Activated naive CD8-positive, alpha-beta T cell treated with anti-CD3 and anti-CD28 coated beads, Interleukin-2, amount 50 U/mL, for 16 hours (primary cell): Measurements from ENCODE around the gene PLTP.
"Not testable (repeated sequence)": the region's sequence is repeated elsewhere in the genome, so short reads cannot be mapped to it uniquely, and the experiment has no call there.

Source experiments
- DNase-seq: peaks from one replicate; pipeline ENCODE4 v3.0.0-alpha.2; 2020; ENCODE audit warnings: low read depth, low spot score

Gene PLTP

GRCh38 chr20:45874104-45874481 is 37.9 kb downstream of the PLTP start:
- not testable (repeated sequence) for DNase-seq

- no peak for DNase-seq
These were observed 38.4 kb downstream of the PLTP start for GRCh38 chr20:45873409-45874103.

DNA sequence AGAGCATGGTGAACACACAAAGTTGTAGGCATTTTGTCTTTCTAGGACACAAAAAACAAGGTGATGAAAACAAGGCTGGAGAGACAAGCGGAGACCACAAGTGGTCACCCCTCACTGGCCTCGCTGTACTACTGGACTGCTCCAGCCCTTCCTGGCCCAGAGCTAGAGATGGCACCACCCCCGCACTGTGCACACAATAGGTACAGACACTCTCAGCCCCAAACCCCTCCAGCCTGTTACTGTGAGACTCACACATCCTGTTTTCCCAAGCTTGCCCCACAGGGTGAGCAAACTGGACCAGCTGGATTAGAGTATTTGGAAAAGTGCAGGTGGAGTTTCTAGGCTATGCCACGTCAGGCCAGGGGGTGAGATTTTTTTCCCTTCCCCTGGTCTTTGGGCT is 39.3 kb downstream of the PLTP start:
- no peak for DNase-seq

- no peak for DNase-seq
These were observed 44.2 kb downstream of the PLTP start for GRCh38 chr20:45867819-45868176.

DNA sequence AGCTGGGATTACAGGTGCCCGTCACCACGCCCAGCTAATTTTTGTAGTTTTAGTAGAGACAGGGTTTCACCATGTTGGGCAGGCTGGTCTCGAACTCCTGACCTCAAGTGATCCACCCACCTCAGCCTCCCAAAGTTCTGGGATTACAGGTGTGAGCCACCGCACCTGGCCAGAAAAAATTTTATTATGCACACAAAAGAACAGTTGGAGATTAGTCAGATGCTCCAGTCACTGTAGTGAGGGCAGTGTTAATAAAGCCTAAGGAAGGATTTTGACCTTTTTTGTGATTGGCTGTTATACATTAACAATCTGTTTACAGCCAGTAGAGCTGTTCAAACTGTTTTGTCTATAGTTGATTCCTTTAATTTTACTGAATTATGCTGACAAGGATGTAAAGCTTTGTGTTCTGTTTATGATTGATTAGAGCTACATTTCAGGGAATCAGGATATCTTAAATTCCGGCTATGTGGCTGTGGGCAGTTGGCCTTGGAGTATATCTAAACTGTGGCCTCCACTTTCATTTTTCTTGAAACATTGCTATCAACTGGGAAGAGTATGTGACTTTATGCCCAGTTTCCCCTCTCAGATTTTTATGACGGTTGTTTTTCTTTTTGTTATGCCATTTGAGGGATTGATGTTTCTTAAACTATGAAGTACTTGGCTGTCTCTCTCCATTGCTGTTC is 44.7 kb downstream of the PLTP start:
- no peak for DNase-seq

DNA sequence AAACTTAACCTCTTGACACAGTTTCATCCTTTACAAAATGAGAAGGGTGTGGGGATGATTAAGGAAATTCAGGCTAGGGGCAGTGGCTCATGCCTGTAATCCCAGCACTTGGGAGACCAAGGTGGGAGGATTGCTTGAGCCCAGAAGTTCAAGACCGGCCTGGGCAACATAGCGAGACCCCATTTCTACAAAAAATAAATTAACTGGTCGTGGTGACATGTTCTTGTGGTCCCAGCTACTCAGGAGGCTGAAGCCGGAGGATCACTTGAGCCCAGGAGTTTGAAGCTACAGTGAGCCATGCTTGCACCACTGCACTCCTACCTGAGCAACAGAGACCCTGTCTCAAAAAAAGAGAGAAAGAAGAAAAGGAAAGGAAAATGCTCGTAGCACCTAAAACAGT is 45.5 kb downstream of the PLTP start:
- no peak for DNase-seq

DNA sequence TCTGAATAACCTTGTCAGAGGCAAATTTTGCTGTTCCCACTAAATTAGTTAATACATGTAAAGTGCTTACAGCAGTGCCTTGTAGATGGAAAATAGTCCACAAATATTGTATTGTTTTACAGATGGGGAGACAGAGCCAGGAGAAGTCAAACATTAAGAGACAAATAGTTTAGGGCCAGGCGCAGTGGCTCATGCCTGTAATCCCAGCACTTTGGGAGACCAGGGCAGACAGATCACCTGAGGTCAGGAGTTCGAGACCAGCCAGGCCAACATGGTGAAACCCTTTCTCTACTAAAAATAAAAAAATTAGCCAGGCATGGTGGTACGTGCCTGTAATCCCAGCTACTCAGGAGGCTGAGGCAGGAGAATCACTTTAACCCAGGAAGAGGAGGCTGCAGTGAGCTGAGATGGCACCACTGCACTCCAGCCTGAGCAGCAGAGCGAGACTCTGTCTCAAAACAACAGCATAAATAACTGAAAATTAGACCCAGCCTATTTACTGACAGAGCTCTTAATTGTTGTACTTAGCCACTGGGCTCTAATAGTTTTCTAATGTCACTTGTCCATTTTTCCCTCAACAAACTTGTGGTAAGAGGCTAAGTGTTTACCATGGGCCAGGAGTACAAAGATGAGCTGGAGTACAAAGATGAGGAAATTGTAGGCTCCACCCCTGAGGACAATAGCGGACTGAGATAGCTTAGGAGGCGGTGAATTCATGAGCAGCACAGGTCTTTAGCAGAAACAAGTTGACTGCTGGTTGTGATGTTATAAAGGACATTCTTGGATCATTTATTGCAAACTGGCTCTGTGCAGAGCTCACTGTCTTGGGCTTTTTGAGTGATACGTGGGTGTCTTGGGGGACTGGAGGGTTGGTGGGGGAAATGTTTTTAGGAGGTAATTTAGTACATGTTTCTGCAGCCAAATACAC is 48.1 kb downstream of the PLTP start:
- DNase-seq = no peak

GRCh38 chr20:45861221-45862075 is 50.5 kb downstream of the PLTP start:
- DNase-seq = no peak

DNA sequence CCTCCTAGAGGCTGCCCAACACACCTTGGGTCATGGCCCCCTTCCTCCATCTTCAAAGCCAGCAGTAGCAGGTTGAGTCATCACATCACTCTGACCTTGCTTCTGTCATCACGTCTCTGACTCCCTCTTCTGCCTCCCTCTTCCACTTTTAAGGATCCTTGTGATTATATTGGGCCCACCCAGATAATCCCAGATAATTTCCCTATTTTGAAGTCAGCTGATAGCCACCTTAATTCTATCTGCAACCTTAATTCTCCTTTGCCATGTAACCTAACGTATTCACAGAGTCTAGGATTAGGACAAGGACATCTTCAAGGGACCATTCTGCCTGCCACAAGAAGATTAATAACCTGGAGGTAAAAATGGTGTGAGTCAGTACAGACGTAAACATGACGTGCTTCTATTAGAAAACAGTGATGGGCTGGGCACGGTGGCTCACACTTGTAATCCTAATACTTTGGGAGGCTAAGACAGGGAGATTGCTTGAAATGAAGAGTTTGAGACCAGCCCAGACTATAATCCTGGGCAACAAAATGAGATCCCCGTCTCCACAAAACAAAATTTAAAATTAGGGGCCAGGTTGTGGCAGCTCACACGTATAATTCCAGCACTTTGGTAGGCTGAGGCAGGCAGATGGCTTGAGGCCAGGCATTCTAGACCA is 51.3 kb downstream of the PLTP start:
- no peak for DNase-seq

DNA sequence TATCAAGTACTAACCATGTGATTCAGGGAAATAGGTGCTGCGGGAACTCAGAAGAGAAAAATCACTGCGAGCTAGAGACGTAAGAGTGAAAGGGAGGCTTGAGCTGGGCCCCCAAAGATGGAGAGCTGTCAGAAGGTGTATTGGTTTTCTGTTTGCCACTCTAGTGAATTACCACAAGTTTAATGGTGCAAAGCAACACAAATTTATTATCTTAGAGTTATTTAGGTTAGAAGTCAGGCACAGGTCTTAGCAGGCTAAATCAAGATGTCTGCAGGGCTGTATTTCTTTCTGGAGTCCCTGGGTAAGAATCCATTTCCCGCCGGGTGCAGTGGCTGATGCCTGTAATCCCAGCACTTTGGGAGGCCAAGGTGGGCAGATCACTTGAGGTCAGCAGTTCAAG is 52.0 kb downstream of the PLTP start:
- DNase-seq = no peak

GRCh38 chr20:45857882-45858216 is 54.1 kb downstream of the PLTP start:
- DNase-seq = no peak

GRCh38 chr20:45857114-45857881 is 54.7 kb downstream of the PLTP start, which contains the start of the genes ACOT8 and ZSWIM3:
Gene ACOT8 (minus strand): TSS chr20:45857392. CDS start chr20:45857315, 77 bp downstream.
Gene ZSWIM3 (plus strand): TSS chr20:45857614. CDS start chr20:45857826, 212 bp downstream.
- DNase-seq = peak; percentile 85

- DNase-seq = no peak
These were observed 58.5 kb downstream of the PLTP start for GRCh38 chr20:45853484-45853883.

GRCh38 chr20:45852326-45852725 is 59.6 kb downstream of the PLTP start:
- no peak for DNase-seq

GRCh38 chr20:45851501-45851900 is 60.5 kb downstream of the PLTP start:
- DNase-seq = no peak

GRCh38 chr20:45850926-45851325 is 61.0 kb downstream of the PLTP start:
- DNase-seq = no peak

GRCh38 chr20:45850238-45850637 is 61.7 kb downstream of the PLTP start:
- no peak for DNase-seq

DNA sequence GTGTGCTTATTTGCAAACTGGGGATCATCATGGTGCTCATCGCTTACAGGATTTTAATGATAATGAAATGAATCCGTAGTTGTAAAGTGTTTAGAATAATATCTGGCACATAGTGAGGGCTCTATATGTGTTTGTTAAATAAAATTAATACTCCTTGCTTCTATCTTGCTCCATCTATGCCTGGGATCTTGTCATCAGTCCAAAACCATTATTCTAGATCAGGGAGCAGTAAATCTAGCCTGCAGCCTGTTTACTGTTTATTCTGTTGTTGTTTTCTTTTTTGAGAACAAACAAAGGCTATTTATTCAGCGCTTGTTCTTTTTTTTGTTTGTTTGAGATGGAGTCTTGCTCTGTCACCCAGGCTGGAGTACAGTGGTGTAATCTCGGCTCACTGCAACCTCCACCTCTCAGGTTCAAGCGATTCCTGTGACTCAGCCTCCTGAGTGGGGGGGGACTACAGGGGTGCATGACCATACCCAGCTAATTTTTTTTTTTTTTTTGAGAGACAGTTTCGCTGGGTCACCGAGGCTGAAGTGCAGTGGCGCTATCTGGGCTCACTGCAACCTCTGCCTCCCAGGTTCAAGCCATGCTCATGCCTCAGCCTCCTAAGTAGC is 62.9 kb downstream of the PLTP start:
- no peak for DNase-seq
